Panc1 (cell line): ENCODE measurements around the gene STK32C.

Experiments
- CTCF ChIP-seq: fragments of 450-650 bp; IDR thresholded peaks from 2 replicates; pipeline ENCODE4 v1.5.1; 2017; ENCODE audit warnings: mild to moderate bottlenecking
- POLR2AphosphoS5 ChIP-seq: IDR thresholded peaks from 2 replicates; pipeline ENCODE4 v1.6.1; 2012; ENCODE audit warnings: mild to moderate bottlenecking, low read depth, low read length, moderate library complexity

- TF ChIP-seq CTCF = no peak
- peak; percentile 69; the same call in 1 of the 2 replicates for TF ChIP-seq POLR2AphosphoS5
Measured at GRCh38 chr10:132307823-132308586, at the start of gene STK32C.
